H1 (cell line): Measurements from ENCODE around the gene NOC4L. TPM values are rescaled to one million over a fixed set of nuclear protein-coding genes. Genes with fewer than 3 reads are reported as not detected.

Source experiments
- CTCF ChIA-PET: fragments of 300-600 bp; sonication (Branson Sonifier 250); formaldehyde crosslinking; loops from one replicate; lab custom pipeline; 2021; ENCODE audit not compliant: partially characterized antibody; lab: Charles Lee
- POLR2A ChIA-PET: fragments of 300-600 bp; sonication (Branson Sonifier 250); formaldehyde crosslinking; loops from one replicate; lab custom pipeline; 2021; ENCODE audit warnings: inconsistent platforms; ENCODE audit not compliant: partially characterized antibody; lab: Charles Lee
- DNase-seq, 2 experiments: peaks; one replicate each; pipeline versions ENCODE4 v3.0.0 to v3.0.0-alpha.2; 2010 to 2022; ENCODE audit warnings: low spot score in 2 of 2, low read depth in 1 of 2, mixed read lengths in 1 of 2
- FAIRE-seq: peaks from 2 replicates; lab custom pipeline; 2011; peaks lifted over from hg19 to GRCh38; lab: Jason Lieb, UNC
- H2AFZ ChIP-seq: 2 replicates; pipeline ENCODE4 v1.8.1; 2012; ENCODE audit warnings: low read length, inconsistent platforms
- H2AK5ac ChIP-seq: 2 replicates; pipeline ENCODE4 v1.6.1; 2013; ENCODE audit warnings: low read depth, low read length
- H2BK120ac ChIP-seq: replicated peaks from 2 replicates; pipeline ENCODE3; 2013; ENCODE audit warnings: low read depth, low read length, inconsistent platforms
- H2BK12ac ChIP-seq: 2 replicates; pipeline ENCODE4 v1.6.1; 2013; ENCODE audit warnings: low read depth, low read length
- H2BK15ac ChIP-seq: 2 replicates; pipeline ENCODE4 v1.6.1; 2013; ENCODE audit warnings: low read length
- H2BK20ac ChIP-seq: 2 replicates; pipeline ENCODE4 v1.6.1; 2013; ENCODE audit warnings: low read length
- H2BK5ac ChIP-seq: 2 replicates; pipeline ENCODE4 v1.6.1; 2013; ENCODE audit warnings: low read depth, low read length
- H3K14ac ChIP-seq: 2 replicates; pipeline ENCODE4 v1.6.1; 2013; ENCODE audit warnings: inconsistent platforms; ENCODE audit not compliant: insufficient read length
- H3K18ac ChIP-seq: 2 replicates; pipeline ENCODE4 v1.6.1; 2013; ENCODE audit warnings: low read length; ENCODE audit errors: extremely low read depth
- H3K23ac ChIP-seq: 2 replicates; pipeline ENCODE4 v1.6.1; 2013; ENCODE audit warnings: inconsistent platforms; ENCODE audit not compliant: insufficient read length
- H3K23me2 ChIP-seq: 2 replicates; pipeline ENCODE4 v1.6.1; 2013; ENCODE audit warnings: low read depth, low read length
- H3K27ac ChIP-seq: 2 replicates; pipeline ENCODE4 v1.6.1; 2011; ENCODE audit warnings: low read depth, low read length, inconsistent platforms
- H3K27me3 ChIP-seq, 4 experiments: replicated peaks in 1 of 4; 1 replicate in 1 of 4; 2 replicates in 3 of 4; pipeline versions ENCODE4 v1.6.1 to v1.8.1; 2011 to 2013; ENCODE audit warnings: low read length in 3 of 4, mild to moderate bottlenecking in 3 of 4, inconsistent platforms in 2 of 4, mixed read lengths in 2 of 4, moderate library complexity in 1 of 4; ENCODE audit not compliant: control insufficient read depth in 3 of 4, insufficient read depth in 3 of 4; ENCODE audit errors: extremely low read depth in 1 of 4
- H3K36me3 ChIP-seq, 4 experiments: 2 replicates each; pipeline versions ENCODE4 v1.6.1 to v1.8.1; 2011 to 2013; ENCODE audit warnings: mild to moderate bottlenecking in 4 of 4, low read length in 3 of 4, moderate library complexity in 2 of 4, control low read depth in 1 of 4, inconsistent platforms in 1 of 4; ENCODE audit not compliant: insufficient read depth in 4 of 4, control insufficient read depth in 2 of 4
- H3K4ac ChIP-seq: replicated peaks from 2 replicates; pipeline ENCODE3; 2013; ENCODE audit warnings: low read length, low read depth, mixed read lengths, inconsistent platforms; ENCODE audit not compliant: insufficient read length
- H3K4me1 ChIP-seq, 4 experiments: replicated peaks in 1 of 4; 1 replicate in 1 of 4; 2 replicates in 3 of 4; pipeline versions ENCODE4 v1.6.1 to v1.8.1; 2011 to 2013; ENCODE audit warnings: low read length in 3 of 4, inconsistent platforms in 2 of 4, mixed read lengths in 1 of 4; ENCODE audit not compliant: insufficient read depth in 4 of 4, control insufficient read depth in 3 of 4
- H3K4me2 ChIP-seq, 2 experiments: 2 replicates each; pipeline versions ENCODE4 v1.6.1 to v1.8.1; 2011 to 2013; ENCODE audit warnings: low read depth in 2 of 2, low read length in 2 of 2, control low read depth in 1 of 2, inconsistent platforms in 1 of 2, mild to moderate bottlenecking in 1 of 2; ENCODE audit not compliant: insufficient read depth in 1 of 2
- H3K4me3 ChIP-seq, 4 experiments: fragments of 200-600, 300-600 bp in 1 of 4; sonication (generic), shearing (Covaris generic), sonication (Bioruptor Twin) in 1 of 4; 2 replicates each; pipeline versions ENCODE4 v1.5.1 to v1.8.1; 2011 to 2016; ENCODE audit warnings: low read length in 4 of 4, low read depth in 3 of 4, control low read depth in 2 of 4, inconsistent platforms in 2 of 4, mild to moderate bottlenecking in 2 of 4, mixed read lengths in 1 of 4, moderate library complexity in 1 of 4; ENCODE audit not compliant: insufficient read depth in 2 of 4; ENCODE audit errors: extremely low read depth in 1 of 4
- H3K56ac ChIP-seq: replicated peaks from 2 replicates; pipeline ENCODE3; 2013; ENCODE audit warnings: low read depth, mild to moderate bottlenecking, mixed read lengths, low read length, inconsistent platforms; ENCODE audit not compliant: insufficient read length
- H3K79me1 ChIP-seq: 2 replicates; pipeline ENCODE4 v1.6.1; 2013; ENCODE audit warnings: low read depth, low read length, control low read depth
- H3K79me2 ChIP-seq, 2 experiments: 2 replicates each; pipeline versions ENCODE4 v1.6.1 to v1.8.1; 2012 to 2013; ENCODE audit warnings: low read length in 2 of 2, mild to moderate bottlenecking in 2 of 2, inconsistent platforms in 1 of 2; ENCODE audit not compliant: insufficient read depth in 2 of 2, control insufficient read depth in 1 of 2
- H3K9ac ChIP-seq, 4 experiments: replicated peaks in 1 of 4; 1 replicate in 1 of 4; 2 replicates in 3 of 4; pipeline versions ENCODE4 v1.6.1 to v1.8.1; 2011 to 2013; ENCODE audit warnings: low read depth in 3 of 4, low read length in 3 of 4, control low read depth in 2 of 4, mild to moderate bottlenecking in 2 of 4, moderate library complexity in 2 of 4, inconsistent platforms in 1 of 4; ENCODE audit errors: extremely low read depth in 1 of 4
- H3K9me3 ChIP-seq, 2 experiments: 2 replicates each; pipeline versions ENCODE4 v1.6.1 to v1.8.1; 2012 to 2013; ENCODE audit warnings: mild to moderate bottlenecking in 2 of 2, moderate library complexity in 2 of 2, control low read depth in 1 of 2, inconsistent platforms in 1 of 2, low read depth in 1 of 2, low read length in 1 of 2, mixed read lengths in 1 of 2; ENCODE audit not compliant: insufficient read depth in 2 of 2
- H4K20me1 ChIP-seq, 2 experiments: replicated peaks in 1 of 2; 2 replicates each; pipeline versions ENCODE3 to v1.8.1; 2011 to 2013; ENCODE audit warnings: inconsistent platforms in 2 of 2, low read length in 2 of 2, mild to moderate bottlenecking in 1 of 2; ENCODE audit not compliant: insufficient read depth in 2 of 2, control insufficient read depth in 1 of 2
- H4K5ac ChIP-seq: 2 replicates; pipeline ENCODE4 v1.6.1; 2013; ENCODE audit warnings: low read length, low read depth, mixed read lengths, inconsistent platforms; ENCODE audit not compliant: insufficient read length
- H4K8ac ChIP-seq: 2 replicates; pipeline ENCODE4 v1.8.0; 2013; ENCODE audit warnings: mild to moderate bottlenecking, moderate library complexity, low read length, inconsistent platforms; ENCODE audit not compliant: insufficient read depth; ENCODE audit errors: extremely low read depth
- H4K91ac ChIP-seq: replicated peaks from 2 replicates; pipeline ENCODE3; 2013; ENCODE audit warnings: low read length, mixed read lengths, inconsistent platforms; ENCODE audit not compliant: insufficient read length
- CHD1 ChIP-seq: IDR thresholded peaks from 2 replicates; pipeline ENCODE4 v1.6.1; 2012; ENCODE audit warnings: low read depth, low read length, improper control_type of control experiment
- E2F6 ChIP-seq: IDR thresholded peaks from 2 replicates; pipeline ENCODE4 v1.6.1; 2012; ENCODE audit warnings: inconsistent platforms
- GABPA ChIP-seq: IDR thresholded peaks from 2 replicates; pipeline ENCODE4 v1.6.1; 2011; ENCODE audit warnings: mild to moderate bottlenecking, low read length, moderate library complexity, borderline replicate concordance; ENCODE audit not compliant: insufficient read depth
- GTF2F1 ChIP-seq: IDR thresholded peaks from 2 replicates; pipeline ENCODE4 v1.6.1; 2012; ENCODE audit warnings: low read depth, low read length, improper control_type of control experiment, borderline replicate concordance
- JUN ChIP-seq: IDR thresholded peaks from 2 replicates; pipeline ENCODE4 v1.6.1; 2011; ENCODE audit warnings: low read depth, mild to moderate bottlenecking, improper control_type of control experiment, low read length
- RNF2 ChIP-seq: fragments of 200-900, 300-1000 bp; sonication (generic); IDR thresholded peaks from 2 replicates; pipeline ENCODE4 v1.7.1; 2016; ENCODE audit warnings: borderline replicate concordance, low read depth, mild to moderate bottlenecking, antibody characterized with exemption, low read length; ENCODE audit not compliant: poor library complexity, severe bottlenecking; ENCODE audit errors: missing control alignments
- SAP30 ChIP-seq: fragments of 300-600 bp; sonication (generic); IDR thresholded peaks from 2 replicates; pipeline ENCODE4 v1.7.1; 2012; ENCODE audit warnings: low read length, moderate library complexity, mild to moderate bottlenecking, inconsistent platforms; ENCODE audit not compliant: insufficient read depth, insufficient replicate concordance
- WGBS, 2 experiments: shearing (Covaris generic) in 1 of 2; methylation state at CpG; one replicate each; pipeline versions ENCODE4 v1.1.6 to v1.1.7; 2013 to 2015; ENCODE audit warnings: low lambda C conversion rate in 2 of 2, mixed read lengths in 2 of 2, inconsistent platforms in 1 of 2, low coverage in 1 of 2, missing lambda C conversion rate in 1 of 2; ENCODE audit not compliant: insufficient replicate concordance in 2 of 2, insufficient coverage in 1 of 2, insufficient read length in 1 of 2; ENCODE audit errors: extremely low coverage in 1 of 2, missing lambda C conversion rate in 1 of 2; 5-methylcytosine and 5-hydroxymethylcytosine counted together
- polyA plus RNA-seq, 7 experiments: library from polyadenylated mRNA; depleted of rRNA in 3 of 7; stranded (reverse) in 5 of 7; unstranded in 2 of 7; fragments of >200 nt in 5 of 7; fragments of 200-250 nt in 2 of 7; gene quantifications; 1 replicate in 5 of 7; 2 replicates in 1 of 7; 4 replicates in 1 of 7; pipeline versions ENCODE4 v1.2.1 to v1.2.3, GENCODE V29; 2011 to 2013; ENCODE audit warnings: missing spikeins in 2 of 7, mixed read lengths in 2 of 7
- total RNA-seq: library from RNA; stranded (reverse); fragmentation: NEBNext Ultra II Directional; extraction: Animal tissue kit (Norgen Biotek cat#: 25700); gene quantifications from 2 replicates; pipeline ENCODE4 v1.2.1, GENCODE V29; 2021

NOC4L gene
- total and polyA plus RNA-seq, 2 of the 8 experiments (the other 6 are each of a cell fraction or from before 2014, with no cell fraction given): 26.8 to 40.3 TPM

GRCh38 chr12:132186208-132186856 lies 42.1 kb downstream of the NOC4L start:
- Histone ChIP-seq H3K27me3 (peaks cover 4 to 74% (median 48%) of the 10 kb centered on the region in 4 experiments), H4K20me1 (peaks cover 0 to 4% of the 10 kb centered on the region in 2 experiments), H4K5ac (no peak overlapping the region), H2BK15ac (no peak overlapping the region), H2BK20ac (no peak overlapping the region), H3K79me2 (no peaks in the 10 kb centered on the region), H3K23me2 (peaks cover 7% of the 10 kb centered on the region; the same call in 1 of the 2 replicates), H2AK5ac (no peak overlapping the region), H3K4me1 (peaks cover 0 to 13% (median 8%) of the 10 kb centered on the region in 4 experiments; a peak in 5 of 7 replicates), H3K18ac (no peak overlapping the region), H3K9ac (no peak overlapping the region)
- 88% methylated on average over 17 of the region's 24 CpGs; no CpG with 5 or more reads in 1 of the 2 experiments for WGBS, 2 experiments
- CTCF ChIA-PET: interaction anchor here (1.1 kb wide), 1 partner anchor 188 kb away, joined by 3 read pairs; no protein-coding TSS in a partner anchor
- DNase-seq: no peak
- no peak for TF ChIP-seq CHD1
- TF ChIP-seq JUN: no peak
- no peak for TF ChIP-seq GTF2F1
- no peak for TF ChIP-seq GABPA
- TF ChIP-seq E2F6: no peak
- TF ChIP-seq SAP30: no peak
- no peak for TF ChIP-seq RNF2
- TF ChIP-seq, all 59 proteins: peak for 0
- Histone ChIP-seq H2BK5ac (no peak overlapping the region), H3K4me2 (peak overlapping the region in 1 of 2 experiments; percentile 5; a peak in 1 of 4 replicates), H3K4ac (no peak overlapping the region), H2BK120ac (no peak overlapping the region), H3K56ac (no peak overlapping the region), H3K27ac (no peak overlapping the region), H4K8ac (no peak overlapping the region), H3K23ac (no peak overlapping the region), H3K79me1 (no peaks in the 10 kb centered on the region), H2BK12ac (no peak overlapping the region), H4K91ac (no peak overlapping the region), H3K4me3 (no peak overlapping the region), H3K14ac (no peak overlapping the region), H2AFZ (no peak overlapping the region), H3K9me3 (peaks cover 0 to 15% of the 10 kb centered on the region in 2 experiments; a peak in 1 of 4 replicates), H3K36me3 (no peaks in the 10 kb centered on the region)
- FAIRE-seq: no peak
- POLR2A ChIA-PET: interaction anchor here (0.9 kb wide), 1 partner anchor 9 kb away, joined by 5 read pairs; no protein-coding TSS in a partner anchor
